ENCODE measurements around the gene PRSS22. TPM values are rescaled to one million over a fixed set of nuclear protein-coding genes. Genes with fewer than 3 reads are reported as not detected.

Gene PRSS22
- polyA plus RNA-seq, 12 donors, result 0.13 to 2.1 (median 1.3) TPM; not detected in 8

DNA sequence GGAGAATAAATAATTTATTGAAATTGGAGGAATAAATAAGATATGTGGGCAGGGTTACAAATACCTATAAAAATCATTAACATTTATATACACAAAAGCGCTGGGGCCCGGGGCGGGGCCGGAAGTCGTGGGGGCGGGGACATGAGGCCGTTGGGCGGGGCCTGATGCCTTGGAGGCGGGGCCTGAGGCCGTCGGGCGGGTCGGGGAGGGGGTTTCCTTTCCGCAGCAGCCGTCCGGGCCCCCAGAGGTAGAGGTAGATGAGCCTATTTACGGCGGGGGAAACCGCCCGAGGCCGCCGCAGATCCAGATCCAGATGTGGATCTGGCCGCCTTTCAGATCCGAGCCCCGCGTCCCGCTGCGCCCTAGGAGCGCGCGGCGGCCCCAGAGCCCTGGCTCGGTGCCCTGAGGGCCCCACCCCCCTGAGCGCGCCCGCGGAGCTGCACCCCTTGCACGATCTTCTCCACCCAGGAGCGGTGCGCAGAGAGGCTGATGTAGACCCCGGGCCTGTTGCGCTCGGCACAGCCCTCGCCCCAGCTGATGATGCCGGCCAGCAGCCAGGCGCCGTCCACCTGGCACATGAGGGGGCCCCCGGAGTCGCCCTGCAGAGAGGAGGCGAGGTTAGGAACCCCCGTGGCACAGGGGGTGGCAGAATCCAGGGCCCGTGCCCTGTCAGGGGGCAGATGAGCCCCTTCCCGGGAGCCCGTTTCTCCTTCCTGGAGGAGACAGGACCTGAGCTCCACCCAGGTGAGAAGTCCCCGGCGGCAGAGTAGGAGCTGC, 5.1 kb downstream of the PRSS22 start:
- DNase-seq, result no peak

DNA sequence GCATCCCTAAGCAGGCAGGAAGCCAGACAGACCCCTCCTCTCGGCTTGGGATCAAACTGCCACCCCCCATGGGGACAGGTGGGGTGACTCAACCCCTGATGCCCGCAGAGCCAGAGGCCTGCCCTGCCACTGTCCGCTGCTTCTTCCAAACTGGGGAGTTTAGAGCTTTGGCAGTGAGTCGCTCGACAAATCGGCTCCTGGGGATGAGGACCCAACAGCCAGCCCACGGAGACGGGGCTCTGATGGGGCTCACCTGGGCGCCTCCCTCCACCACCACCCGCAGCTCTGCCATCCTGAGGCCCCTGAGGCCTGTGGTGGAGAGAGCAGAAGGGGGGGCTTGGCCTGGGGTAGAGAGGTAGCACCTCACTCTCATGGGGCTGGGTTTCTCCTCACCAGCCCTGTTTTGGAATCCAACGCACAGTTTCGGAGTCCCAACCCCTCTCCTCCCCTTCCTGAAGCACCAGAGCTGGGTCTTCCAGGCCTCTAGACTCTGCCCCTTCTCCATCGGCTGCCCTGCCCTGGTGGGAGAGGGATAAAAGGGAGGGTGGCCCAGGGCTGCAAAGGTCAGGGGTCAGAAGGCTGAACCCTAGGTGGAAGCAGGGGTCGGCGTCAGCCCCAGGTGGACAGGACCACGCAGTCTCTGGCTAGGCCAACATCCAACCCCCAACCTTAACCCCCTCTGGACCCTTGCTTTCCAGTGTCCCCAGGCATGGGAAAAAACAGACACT, 5.8 kb downstream of the PRSS22 start:
- no peak for DNase-seq

- DNase-seq, result no peak
Observed at GRCh38 chr16:2848933-2849725, 8.8 kb downstream of the PRSS22 start.

GRCh38 chr16:2846511-2847310, 11.3 kb downstream of the PRSS22 start:
- DNase-seq, result no peak

DNA sequence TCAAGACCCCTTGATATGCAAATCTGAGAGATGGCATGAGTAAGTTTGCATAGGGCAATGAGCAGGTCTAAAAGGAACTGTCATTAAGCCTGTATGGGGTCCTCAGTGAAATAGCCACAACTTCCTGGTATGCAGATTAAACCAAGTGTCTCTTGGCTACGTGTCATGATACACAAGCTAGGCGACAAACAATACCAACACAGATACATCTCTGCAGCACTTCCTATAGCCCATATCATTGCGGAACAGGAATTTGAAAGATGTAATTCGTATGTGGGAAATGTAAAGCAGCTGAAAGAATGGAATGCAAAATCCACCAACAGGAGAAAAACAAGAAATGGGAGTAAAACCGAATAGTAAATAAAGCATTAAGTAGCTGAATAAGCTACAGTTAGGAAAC, 12.9 kb downstream of the PRSS22 start:
- DNase-seq, result no peak

DNA sequence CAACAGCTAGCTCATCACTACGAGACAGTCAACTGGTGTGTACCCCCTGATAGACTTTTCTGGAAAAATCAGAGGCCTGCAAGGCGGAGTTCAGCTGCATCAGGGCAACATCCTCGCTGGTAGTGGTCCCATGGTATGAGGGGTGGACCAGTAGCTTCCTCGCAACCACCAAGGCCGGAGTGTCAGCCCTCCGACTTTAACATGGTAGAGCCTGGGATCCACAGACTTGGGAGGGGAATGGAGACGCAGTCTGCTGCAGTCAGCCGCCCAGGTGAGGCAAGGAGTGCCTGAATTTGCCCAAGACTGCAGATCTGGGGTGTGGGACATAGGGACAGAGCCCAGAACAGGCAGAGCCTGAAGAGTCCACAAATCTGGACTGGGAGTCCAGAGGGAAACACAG, 14.4 kb downstream of the PRSS22 start:
- no peak for DNase-seq

DNA sequence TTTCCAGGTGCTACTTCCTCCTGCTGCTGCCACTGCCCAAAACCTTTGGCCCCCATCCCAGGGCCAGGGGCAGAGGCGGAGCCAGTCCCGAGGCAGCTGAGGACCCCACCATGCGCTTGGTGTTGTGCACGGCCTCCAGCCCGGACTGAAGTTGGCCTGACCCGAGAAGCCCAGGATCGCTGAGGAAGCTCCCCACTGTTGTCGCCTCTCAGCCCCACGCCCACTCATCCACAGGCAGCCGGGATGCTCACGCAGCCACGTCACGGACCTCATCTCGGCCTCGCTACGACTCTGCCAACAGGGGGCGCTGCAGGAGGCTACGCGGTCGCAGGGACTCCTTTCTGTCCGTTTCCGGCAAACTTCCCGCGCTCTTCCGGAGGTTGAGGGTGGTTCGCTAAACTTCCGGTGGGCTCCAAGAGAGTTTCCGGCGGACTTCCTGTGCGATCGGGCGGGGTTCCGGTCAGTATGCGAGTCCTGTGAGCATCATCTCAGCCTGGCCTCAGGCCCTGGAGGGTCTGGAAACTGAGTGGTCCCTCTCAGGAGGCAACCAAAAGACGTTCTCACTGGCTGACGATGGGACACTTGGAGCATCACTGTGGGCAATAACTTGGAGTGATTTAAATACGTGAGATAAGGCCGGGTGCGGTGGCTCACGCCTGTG, 15.5 kb downstream of the PRSS22 start:
- peak; percentile 43 for DNase-seq

- no peak for DNase-seq
Observed at GRCh38 chr16:2841606-2842339, 16.2 kb downstream of the PRSS22 start.

- DNase-seq, result no peak
Observed at GRCh38 chr16:2840914-2841313, 17.1 kb downstream of the PRSS22 start.

DNA sequence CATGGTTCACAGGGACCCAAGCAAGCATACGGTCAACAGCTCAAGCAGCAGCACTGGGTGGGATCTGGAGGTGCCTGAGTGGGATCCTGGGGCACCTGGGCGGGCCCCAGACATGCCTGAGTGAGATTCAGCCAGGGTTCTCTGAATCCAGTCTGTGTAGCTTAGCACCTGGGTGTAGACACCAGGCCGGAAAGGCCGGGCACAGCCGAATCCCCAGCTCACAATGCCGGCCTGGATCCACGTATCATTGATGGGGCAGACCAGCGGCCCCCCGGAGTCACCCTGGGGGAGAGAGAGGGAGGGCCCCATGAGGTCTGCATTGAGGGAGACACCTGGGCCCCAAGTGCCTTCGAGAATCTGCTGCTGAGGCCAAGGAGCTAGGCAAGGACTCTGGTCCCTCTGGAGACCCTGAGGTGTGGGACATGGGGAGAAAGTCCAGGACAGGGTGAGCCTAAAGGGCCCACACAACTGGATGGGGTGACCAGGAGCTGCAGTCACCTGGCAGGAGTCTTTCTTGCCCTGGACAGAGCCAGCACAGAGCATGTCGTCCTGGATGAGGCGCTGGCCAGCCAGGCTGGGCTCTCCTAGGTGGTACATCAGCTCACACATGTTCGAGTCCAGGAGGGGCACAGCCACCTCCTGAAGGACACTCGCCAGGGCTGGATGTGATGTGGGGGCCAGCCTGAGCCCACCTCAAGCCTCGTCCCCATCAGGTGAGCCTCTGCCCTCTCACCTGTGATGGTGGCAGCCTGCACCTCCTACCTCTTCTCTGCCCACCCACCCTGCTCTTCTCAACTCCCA, 18.1 kb downstream of the PRSS22 start:
- DNase-seq, result no peak

DNA sequence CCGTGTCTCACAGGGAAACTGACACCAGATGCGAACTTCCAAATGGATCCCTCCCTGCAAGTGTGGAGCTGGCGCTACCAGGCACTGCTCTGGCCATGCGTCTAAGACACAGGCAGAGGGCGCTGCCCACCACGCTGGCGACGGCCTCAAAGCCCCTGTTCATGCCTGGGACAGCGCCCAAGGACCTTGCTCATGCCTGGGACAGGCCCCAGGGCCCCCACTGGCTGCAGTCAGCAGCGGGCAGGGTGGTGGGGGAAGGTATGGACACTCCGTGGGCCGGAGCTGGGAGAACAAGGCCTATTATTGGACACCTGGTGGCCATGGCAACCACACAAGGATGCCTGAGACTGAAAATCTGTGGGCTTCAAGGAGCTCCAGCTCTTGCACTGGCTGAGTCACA, 19.0 kb downstream of the PRSS22 start:
- peak; percentile 38 for DNase-seq

DNA sequence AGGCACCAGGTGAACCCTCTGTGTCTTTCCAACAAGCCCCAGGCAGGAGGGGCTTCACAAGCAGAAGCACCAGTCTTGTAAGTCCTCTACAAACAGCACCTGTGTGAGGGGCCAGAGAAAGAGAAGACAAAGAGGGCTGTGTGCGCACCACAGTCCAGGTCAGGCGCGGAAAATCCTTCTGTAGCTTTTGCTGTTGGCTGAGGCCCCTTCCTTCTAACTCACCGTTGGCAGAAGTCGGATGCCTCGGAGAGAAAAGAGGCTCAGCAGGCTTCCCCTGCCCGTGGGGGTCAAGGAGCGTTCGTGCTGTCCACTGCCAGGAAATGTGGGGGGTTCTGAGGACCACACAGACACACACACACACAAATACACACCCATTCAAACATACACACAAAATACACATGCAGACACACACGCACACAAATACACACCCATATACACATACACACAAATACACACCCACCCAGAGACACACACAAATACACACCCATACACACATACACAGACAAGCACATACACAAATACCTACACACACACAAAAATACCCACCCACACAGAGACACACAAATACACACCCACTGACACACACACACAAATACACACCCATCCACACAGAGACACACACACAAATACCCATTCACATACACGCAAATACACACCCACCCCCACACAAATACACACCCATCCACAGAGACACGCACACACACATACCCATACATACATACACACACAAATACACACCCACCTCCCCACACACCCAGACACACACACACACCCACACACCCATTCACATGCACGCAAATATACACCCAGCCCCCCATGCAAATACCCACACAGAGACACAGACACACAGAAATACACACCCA, 21.1 kb downstream of the PRSS22 start:
- DNase-seq, result no peak

DNA sequence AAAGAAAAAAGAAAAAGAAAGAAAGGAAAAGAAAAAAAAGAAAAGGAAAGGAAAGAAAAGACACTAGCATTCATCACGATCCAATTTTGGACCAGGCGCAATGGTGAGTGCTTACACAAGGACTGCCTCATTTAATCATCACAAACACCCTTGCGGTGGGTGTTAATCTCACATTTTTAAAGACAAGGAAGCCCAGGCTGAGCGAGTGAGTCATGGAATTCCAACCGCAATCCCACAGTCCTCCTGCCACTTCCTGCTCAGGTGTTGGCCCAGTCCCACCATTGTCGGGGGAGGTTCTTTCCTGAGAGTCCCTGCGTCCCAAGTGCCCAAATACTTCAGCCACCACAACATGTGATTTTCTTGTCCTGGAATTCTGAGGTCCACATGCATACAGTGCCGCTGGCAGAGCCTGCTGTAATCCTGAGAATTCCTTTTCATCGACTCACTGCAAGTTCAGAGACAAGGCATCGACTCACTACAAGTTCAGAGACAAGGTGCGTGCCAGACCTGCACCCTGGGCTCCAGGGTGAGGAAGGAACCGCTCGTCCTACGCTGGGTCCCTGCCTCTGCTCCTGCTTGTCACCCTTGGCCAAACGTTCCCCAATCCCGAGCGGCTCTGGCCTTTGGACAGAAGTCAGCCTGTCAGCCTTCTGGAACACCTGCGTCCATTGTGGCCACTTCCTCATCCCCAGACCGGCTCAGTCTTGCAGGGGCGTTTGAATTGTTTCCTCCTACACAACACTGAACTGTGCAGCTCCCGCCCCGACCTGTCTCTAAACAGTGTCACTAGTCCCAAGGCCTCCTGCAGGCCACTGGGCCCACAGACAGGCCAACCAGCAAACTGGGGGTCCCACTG, 22.1 kb downstream of the PRSS22 start:
- no peak for DNase-seq

GRCh38 chr16:2834968-2835367, 23.0 kb downstream of the PRSS22 start:
- DNase-seq, result no peak

DNA sequence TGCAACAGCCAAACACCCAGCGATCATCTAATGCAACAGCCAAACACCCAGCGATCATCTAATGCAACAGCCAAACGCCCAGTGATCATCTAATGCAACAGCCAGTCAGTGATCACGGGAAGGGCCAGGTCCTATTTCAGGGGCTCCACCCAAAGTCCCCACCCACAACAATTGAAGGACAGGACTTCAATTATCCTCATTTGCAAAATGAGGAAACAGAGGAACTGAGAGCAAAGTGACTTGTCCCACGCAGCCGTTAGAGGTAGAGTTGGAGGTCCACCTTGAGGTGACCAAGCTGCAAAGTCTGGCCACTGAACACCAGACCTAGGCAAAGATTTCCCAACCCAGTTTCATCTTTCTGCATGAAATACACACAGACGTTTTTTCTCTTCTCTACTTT, 24.2 kb downstream of the PRSS22 start:
- no peak for DNase-seq

DNA sequence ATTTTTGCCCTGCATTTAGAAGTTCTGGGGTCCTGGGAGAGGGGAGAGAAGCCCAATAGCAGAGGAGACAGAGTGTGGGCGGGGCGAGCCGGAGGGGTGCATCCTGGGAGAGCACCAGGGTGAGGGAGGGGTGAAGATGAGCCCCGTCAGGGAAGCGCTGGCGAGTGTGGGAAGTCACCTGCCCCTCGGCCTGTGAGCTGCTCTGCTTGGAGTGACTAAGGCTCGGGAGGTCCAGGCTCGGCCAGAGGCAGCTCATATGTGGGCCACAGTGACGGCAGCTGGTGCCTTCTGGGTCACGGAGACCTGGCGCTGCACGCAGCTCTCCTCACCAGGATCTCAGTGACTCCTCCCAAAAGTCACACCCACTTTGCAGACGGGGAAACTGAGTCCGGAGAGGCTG, 26.8 kb downstream of the PRSS22 start:
- no peak for DNase-seq

DNA sequence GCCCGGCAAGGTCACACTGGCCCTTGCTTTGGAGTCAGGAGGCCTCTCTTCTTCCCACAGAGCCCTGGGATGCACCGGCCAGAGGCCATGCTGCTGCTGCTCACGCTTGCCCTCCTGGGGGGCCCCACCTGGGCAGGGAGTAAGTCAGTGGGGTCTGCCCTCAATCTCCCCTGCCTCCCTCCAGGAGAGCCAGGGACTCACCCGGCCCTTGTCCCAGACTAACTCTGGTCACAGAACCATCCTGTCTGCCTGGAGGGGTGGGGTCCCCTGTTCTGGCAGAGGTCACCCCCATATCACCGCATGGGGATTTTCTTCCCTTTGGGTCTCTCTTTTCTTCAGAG, 27.6 kb downstream of the PRSS22 start:
- DNase-seq, result no peak

Measured in muscle of arm (tissue), 12 donors.